HTERT RPE-1 (cell line): Measurements from ENCODE around the gene GARIN5B.
"Not testable (repeated sequence)": the region's sequence is repeated elsewhere in the genome, so short reads cannot be mapped to it uniquely, and the experiment has no call there.

ENCODE experiments used
- in situ Hi-C: fragments of 300-500 bp; cut with MboI; formaldehyde crosslinking; loops from 4 replicates; pipeline ENCODE4 v1.14.3; 2020; ENCODE audit warnings: low sequenced_read_pairs

The GARIN5B gene

GRCh38 chr19:55362990-55363716, at the start of gene GARIN5B:
Gene GARIN5B, minus strand, starts transcription at chr19:55363260. Its CDS starts 194 bp downstream, at chr19:55363066.
- in situ Hi-C loops, result no loop called here

GRCh38 chr19:55410168-55410567, 47.1 kb upstream of the GARIN5B start:
- in situ Hi-C loops, result no loop called here

DNA sequence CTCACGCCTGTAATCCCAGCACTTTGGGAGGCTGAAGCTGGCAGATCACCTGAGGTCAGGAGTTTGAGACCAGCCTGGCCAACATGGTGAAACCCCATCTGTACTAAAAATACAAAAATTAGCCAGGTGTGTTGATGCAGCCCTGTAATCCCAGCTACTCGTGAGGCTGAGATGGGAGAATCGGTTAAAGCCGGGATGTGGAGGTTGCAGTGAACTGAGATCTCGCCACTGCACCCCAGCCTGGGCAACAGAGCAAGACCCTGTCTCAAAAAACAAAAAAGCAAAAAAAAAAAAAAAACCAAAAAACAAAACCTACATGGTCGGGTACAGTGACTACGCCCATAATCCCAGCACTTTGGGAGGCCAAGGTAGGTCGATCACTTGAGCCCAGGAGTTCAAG, 46.1 kb upstream of the GARIN5B start:
- in situ Hi-C loops, result not testable (repeated sequence)

DNA sequence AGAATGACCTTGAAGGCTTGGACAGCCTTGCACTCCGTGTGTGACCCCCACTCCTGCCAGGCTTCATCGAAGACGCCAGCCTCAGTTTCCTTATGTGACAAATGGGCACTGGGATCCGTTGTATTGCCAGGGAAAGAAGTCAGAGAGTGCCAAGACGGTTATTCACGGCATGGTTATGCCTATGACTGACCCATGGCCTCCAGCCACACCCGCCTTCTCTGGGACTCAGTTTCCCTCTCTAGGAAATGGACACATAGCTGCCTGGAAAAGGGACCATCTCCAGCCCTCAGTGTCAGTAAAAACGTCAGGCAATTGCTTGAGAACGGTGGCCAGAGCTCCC, 45.4 kb upstream of the GARIN5B start:
- in situ Hi-C loops, result no loop called here

DNA sequence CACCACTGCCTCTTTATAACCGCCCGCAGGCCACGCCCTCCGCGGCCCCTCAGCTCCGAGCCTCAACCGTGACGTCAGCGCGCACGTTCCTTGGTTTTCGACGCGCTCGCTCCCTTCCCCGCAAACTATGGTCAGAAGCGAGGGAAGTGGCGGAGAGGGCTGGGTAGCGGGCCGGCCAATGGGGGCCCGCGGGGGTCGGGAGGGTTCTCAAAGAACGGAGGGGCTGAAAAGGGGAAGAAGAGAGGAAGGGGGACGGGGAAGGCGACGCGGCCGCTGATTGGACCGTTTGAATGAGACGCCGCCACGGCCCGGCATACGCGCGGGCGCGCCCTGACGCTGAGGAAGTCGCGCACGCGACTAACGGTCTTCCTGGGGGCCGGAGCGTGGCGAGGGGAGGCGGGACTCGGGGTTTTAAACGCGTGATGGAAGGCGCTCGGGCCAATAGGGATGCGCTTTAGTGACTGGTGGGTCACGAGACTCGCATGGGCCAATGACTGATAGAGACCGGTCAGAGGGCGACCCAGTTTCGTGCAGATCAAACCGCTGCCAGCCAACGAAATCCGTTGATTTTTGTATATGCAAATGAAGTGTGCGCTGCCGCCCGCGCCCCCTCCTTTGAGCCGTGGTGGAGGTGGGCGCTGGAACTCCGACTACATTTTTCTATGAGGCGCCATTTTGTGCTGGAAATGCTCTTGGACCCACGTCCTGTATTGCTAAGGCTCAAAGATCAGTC, 44.9 kb upstream of the GARIN5B start:
- in situ Hi-C loops, result no loop called here

DNA sequence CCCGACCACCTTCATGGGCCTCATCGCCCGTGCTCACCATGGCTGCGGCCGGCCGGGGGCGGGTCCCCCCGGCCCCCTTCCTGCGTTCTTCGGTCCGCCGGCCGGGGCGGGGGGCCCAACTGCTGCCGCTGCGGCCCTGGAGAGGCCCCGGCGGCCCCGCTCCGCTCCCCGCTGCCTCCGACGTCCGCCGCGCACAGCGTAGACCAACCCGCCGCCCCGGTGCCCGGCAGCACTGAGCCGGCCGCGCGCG, 44.4 kb upstream of the GARIN5B start, which contains the start of gene UBE2S:
Gene UBE2S, minus strand, starts transcription at position 239 of the 250 bp plus-strand sequence. Its CDS starts 199 bp downstream, at position 40.
- in situ Hi-C loops, result not testable (repeated sequence)

- in situ Hi-C loops, result no loop called here
Observed at GRCh38 chr19:55406826-55407549, 43.9 kb upstream of the GARIN5B start.

DNA sequence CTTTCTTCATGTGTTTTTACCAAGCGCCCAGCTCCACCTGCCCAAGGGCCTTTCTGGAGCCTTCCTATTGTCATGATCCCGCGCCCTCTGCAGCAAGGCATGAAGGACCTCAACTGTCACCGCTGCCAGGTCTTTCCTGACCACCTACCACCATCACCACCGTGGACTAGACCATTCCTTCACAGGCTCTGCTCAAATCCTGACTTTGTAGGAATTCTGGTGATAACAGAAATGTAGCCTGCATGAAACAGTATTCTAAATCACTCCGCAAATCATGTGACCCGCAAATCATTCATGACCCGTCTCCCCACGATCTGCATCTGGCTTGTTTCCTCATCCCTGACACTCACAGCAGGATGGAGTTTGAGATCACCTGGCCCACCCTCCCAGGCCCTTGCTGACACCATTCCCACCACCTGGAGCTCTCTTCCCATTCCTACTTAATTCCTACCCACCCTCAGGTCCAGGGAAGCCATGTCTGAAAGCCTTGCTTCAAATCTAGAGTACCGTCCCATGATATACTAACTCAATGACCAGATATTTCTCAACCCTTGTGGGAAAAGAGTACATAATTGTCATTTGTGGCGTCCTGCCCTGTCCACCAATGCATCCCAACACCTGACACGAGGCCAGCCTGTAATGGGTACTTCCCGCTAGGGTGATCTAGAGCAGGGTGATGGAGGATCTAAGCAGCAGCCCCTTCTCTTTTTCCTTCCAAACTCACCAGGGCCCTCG, 43.2 kb upstream of the GARIN5B start:
- in situ Hi-C loops, result no loop called here

DNA sequence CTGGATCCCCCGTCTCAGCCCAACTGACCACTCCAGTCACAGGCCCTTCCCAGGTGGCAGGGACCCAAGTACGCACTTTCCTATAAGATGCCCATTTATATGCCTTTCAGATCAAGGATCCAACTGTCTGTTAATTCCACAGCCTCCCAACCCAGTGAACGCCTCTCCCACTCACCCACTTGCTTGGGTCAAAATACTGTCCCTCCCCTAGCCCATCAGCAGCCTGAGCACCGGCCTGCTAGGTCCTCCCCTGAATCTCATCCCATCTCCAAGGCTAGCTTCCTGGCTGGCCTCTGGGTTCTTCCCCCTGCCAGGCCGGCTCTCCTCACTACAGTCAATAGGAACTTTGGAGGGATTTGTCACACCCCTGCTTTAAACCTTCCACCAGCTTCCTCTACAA, 42.6 kb upstream of the GARIN5B start:
- in situ Hi-C loops, result no loop called here

GRCh38 chr19:55402509-55402908, 39.4 kb upstream of the GARIN5B start:
- in situ Hi-C loops, result no loop called here

- in situ Hi-C loops, result not testable (repeated sequence)
Observed at GRCh38 chr19:55401390-55401789, 38.3 kb upstream of the GARIN5B start.

GRCh38 chr19:55400281-55401087, 37.4 kb upstream of the GARIN5B start:
- in situ Hi-C loops, result no loop called here

- in situ Hi-C loops, result no loop called here
Observed at GRCh38 chr19:55398200-55398925, 35.3 kb upstream of the GARIN5B start.

DNA sequence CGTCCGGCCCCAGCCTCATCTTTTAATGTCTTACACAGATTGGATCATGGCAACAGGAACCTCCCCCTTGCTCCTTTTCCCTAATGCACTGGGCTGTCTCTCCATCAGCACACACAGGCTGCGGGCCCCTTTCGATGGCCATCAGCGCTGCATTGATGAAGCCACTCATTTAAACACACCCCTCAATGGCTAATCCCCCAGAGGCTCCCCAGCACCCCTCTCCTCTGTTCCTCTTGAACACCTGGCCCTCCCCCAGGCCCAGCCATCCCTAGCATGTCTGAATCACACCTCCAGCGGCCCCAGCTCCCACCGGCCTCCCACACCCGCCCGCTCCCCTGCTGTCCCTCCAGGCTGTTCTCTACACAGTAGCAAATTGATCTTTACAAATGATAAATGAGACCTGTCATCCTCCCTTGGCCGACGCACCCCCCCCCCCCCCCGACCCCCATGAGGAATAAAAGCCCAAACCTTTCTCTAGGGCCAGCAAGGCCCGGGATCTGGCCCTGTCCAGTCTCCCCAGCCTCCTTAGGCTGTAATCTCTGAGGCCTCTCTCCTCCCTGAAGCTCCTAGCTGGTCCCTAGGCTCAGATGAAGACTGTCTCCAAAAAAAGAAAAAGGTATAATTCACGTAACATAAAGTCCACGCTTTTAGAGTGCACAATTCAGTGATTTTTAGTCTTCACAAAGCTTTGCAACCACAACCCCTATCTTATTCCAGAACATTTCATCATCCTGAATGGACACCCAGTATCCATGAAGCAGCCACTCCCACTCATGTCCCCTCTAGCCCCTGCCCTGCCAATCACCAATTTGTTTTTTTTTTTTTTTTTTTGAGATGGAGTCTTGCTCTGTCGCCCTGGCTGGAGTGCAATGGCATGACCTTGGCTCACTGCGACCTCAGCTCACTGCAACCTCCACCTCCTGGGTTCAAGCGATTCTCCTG, 30.0 kb upstream of the GARIN5B start:
- in situ Hi-C loops, result no loop called here

DNA sequence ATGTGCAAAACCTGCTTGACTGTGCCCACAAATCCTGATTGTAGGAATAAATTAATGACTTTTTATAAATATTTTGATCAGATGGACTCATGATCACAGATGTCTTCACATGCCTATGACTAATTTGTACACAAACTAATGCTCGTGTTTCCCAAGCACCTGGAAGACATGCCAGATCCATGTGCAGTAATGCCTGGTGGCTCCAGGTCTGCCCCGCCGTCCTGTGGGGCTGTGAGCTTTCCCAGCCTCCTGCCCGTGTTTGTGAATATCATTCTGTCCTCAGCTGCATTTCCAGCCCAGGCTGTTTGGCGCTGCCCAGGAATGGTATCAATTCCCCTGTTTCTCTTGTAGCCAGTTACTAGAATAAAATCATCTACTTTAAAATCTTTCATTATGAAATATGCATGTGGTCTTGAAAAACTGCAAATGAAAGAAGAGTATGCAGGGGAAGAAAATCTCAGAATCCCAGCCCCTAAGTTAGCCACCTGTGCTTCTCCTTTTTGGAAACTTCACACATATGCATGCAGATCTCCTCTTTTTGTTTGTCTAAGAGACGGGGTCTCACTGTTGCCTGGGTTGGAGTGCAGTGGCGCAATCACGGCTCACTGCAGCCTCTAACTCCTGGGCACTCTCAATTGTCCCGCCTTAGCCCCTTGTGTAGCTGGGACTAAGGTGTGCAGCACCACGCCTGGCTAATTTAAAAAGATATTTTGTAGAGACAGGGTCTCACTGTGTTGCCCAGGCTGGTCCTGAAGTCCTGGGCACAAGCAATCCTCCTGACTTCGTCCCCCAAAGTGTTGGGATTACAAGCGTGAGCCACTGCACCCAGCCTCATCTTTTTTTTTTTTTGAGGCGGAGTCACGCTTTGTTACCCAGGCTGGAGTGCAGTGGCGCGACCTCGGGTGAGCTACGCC, 28.9 kb upstream of the GARIN5B start:
- in situ Hi-C loops, result no loop called here

GRCh38 chr19:55391191-55391670, 28.2 kb upstream of the GARIN5B start:
- in situ Hi-C loops, result no loop called here

DNA sequence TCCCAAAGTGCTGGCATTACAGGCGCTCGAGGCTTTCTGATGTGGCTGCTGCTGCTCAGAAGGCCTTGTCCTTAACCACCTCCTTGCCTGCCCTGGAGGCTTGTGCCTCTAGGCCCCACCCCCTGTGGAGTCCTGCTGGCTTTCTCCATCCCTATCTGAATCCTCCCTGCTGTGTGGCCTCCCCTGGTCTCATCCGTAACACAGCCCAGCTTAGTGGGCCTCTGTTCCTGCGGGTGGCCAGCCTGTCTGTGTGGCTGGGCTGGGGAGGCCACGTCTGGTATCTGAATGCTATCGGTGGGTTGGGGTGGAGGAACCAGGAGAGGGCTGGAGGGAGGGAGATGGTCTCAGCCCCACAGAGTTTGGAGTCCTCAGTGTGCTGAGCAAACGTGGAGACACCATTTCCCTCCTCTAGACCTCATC, 27.4 kb upstream of the GARIN5B start:
- in situ Hi-C loops, result no loop called here
